HG03280 (cell line): ENCODE results near the gene NBEA.
"Not testable (repeated sequence)": the region's sequence is repeated elsewhere in the genome, so short reads cannot be mapped to it uniquely, and the experiment has no call there.

Source experiments
- ATAC-seq: cut with Tn5 transposase; IDR thresholded peaks from one replicate; pipeline ENCODE4 v1.9.1; 2021; ENCODE audit warnings: mild to moderate bottlenecking, moderate library complexity; ENCODE audit not compliant: unreplicated experiment

NBEA gene

GRCh38 chr13:34941835-34942731 is at the start of gene NBEA:
Gene NBEA, plus strand, starts transcription at chr13:34942270. Its CDS starts 551 bp downstream, at chr13:34942821.
- peak; percentile 75 for ATAC-seq

GRCh38 chr13:34894756-34895155 is 47.3 kb upstream of the NBEA start:
- no peak for ATAC-seq

- ATAC-seq = no peak
These were observed 44.9 kb upstream of the NBEA start for GRCh38 chr13:34897220-34897619.

- no peak for ATAC-seq
These were observed 42.2 kb upstream of the NBEA start for GRCh38 chr13:34899888-34900287.

GRCh38 chr13:34900288-34900739 is 41.8 kb upstream of the NBEA start:
- ATAC-seq = no peak

GRCh38 chr13:34901572-34901971 is 40.5 kb upstream of the NBEA start:
- ATAC-seq = no peak

GRCh38 chr13:34911159-34911558 is 30.9 kb upstream of the NBEA start:
- no peak for ATAC-seq

- no peak for ATAC-seq
These were observed 29.0 kb upstream of the NBEA start for GRCh38 chr13:34913040-34913439.

GRCh38 chr13:34914416-34914815 is 27.7 kb upstream of the NBEA start:
- no peak for ATAC-seq

- no peak for ATAC-seq
These were observed 15.6 kb upstream of the NBEA start for GRCh38 chr13:34926508-34926907.

GRCh38 chr13:34928676-34929075 is 13.4 kb upstream of the NBEA start:
- ATAC-seq = not testable (repeated sequence)

- no peak for ATAC-seq
These were observed 10.5 kb upstream of the NBEA start for GRCh38 chr13:34931572-34931971.

GRCh38 chr13:34933349-34933748 is 8.7 kb upstream of the NBEA start:
- ATAC-seq = no peak

- no peak for ATAC-seq
These were observed 8.3 kb upstream of the NBEA start for GRCh38 chr13:34933786-34934185.

GRCh38 chr13:34935841-34936240 is 6.2 kb upstream of the NBEA start:
- no peak for ATAC-seq

- no peak for ATAC-seq
These were observed 2.3 kb upstream of the NBEA start for GRCh38 chr13:34939771-34940170.

GRCh38 chr13:34941436-34941834 is 635 bp upstream of the NBEA start:
- ATAC-seq = no peak

- peak; percentile 19 for ATAC-seq
These were observed 814 bp downstream of the NBEA start for GRCh38 chr13:34942732-34943435.

GRCh38 chr13:34943436-34944273 is 1.6 kb downstream of the NBEA start:
- no peak for ATAC-seq

- no peak for ATAC-seq
These were observed 2.2 kb downstream of the NBEA start for GRCh38 chr13:34944274-34944634.

GRCh38 chr13:34944751-34945150 is 2.7 kb downstream of the NBEA start:
- no peak for ATAC-seq
